ENCODE results near the gene CST8.

The CST8 gene

GRCh38 chr20:23544133-23544532, 53.2 kb downstream of the CST8 start:
- H3K4me3 ChIP-seq (ENCODE audit: low read length), result no peak overlapping the region
- no peak for DNase-seq (ENCODE audit: low read depth, low spot score)
